DMS114 treated with DMSO at 0.1 percent for 48 hours (cell line): Measurements from ENCODE around the gene CRADD.
"Not testable (repeated sequence)": the region's sequence is repeated elsewhere in the genome, so short reads cannot be mapped to it uniquely, and the experiment has no call there.

Experiments
- DNase-seq: peaks from one replicate; lab custom pipeline; 2025; ENCODE audit not compliant: unreplicated experiment; lab: John Stamatoyannopoulos, UW

CRADD gene

DNA sequence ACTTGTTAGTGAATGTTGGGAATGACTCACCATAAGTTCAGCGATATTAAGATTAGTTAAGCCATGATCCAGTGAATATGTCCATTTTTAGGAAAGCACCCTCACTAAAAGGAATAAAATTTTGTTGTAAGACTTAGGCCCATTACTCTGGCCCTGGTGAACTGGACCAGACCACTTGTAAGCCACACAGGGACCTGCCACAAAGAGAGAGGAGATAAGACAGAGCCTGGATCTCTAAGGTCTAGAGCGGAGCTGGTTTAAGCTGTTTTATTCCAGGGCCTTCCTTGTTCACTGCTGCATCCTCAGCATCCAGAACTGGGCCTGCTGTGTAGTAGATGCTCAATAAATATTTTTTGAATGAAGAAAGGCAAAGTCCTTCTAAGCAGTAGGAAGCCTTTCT is 79.1 kb downstream of the CRADD start:
- DNase-seq: no peak

DNA sequence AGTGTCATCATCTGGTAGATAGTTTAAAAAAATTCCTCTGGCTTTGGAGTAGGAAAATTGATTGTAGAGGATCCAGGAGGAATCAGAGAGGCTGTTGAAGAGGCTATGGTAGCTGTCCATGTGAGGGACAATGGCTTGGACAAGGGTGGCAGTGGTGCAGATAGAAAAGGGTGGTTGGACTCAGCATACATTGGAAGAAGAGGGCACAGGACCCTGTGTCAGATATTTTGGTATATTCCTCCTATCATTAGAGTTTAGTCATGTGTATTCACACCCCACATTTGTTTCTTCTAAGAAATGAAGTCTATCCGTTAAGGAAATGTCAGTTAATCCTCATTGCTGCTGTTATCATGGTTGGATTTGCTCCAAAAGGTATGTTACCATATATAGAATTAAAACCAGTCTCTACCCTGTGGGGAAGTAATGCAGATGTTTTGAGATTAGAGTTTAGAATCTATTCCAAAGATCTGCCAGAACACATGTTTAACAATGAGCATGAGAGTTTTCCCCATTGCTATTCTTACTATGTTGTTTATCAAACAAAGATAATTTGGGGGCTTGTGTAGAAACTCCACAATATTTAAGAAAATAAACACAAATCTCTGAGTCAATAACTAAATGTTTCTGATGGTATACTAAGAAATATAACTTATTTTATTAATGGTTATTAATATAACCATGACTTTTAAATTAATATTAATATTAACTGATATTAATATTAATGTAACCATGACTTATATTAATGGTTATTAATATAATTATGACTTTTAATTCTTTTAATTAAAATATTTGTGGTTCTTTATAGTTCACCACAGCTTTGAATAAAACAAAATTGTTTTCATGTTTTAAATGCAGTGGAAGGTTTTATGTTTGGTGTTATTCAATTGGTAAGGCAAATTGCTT is 80.9 kb downstream of the CRADD start:
- no peak for DNase-seq

DNA sequence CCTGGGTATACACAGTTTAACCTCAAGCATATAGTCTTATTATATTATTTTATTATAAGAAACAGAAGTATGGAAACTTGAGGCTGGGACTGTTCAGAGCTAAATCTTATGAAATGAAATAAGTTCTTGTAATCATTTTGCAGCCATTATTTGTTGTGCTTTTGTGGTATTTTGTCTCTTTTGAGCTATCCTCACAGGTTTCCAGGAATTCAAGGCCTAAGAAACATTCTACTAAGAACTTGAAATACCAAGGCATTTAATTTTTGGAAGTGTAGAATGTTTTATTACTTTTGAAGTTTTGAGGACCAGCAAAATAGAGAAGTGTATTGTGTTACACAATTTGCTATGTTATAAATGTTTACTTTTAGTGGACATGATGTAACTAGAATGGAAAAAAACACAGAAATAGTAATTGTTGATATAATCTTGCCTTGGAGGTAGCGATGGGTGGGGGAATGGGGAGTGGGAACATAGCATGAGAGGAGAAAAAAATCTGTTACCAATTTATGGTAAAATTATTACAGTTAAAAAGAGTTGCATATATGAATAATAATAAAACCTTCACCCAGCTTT is 81.7 kb downstream of the CRADD start:
- no peak for DNase-seq

DNA sequence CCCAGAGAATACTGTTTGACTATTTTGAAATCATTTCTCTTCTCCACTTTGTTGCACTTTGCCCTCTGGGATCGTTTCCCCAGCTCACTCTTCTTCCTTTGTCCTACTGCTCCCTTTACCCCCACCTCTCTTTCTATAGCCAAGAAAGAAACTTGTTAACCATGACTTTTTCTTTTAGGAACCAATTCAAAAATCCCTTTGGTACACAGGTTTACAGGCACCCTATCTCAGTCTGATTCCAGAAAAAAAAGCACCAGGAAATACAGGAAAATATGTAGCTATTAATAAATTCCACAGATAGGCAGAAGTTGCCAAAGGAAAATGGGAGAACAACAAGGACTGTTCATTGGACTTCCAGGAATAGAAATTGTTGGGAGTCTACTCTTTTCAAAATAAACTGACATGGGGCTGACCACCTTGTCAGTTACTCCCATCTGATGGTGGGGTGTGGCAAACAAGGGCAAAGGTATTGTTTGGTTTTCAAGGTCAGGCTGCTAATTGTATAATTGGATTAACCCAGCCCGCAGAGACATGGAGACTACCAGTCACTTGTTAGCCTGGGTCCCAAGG is 82.4 kb downstream of the CRADD start:
- no peak for DNase-seq

DNA sequence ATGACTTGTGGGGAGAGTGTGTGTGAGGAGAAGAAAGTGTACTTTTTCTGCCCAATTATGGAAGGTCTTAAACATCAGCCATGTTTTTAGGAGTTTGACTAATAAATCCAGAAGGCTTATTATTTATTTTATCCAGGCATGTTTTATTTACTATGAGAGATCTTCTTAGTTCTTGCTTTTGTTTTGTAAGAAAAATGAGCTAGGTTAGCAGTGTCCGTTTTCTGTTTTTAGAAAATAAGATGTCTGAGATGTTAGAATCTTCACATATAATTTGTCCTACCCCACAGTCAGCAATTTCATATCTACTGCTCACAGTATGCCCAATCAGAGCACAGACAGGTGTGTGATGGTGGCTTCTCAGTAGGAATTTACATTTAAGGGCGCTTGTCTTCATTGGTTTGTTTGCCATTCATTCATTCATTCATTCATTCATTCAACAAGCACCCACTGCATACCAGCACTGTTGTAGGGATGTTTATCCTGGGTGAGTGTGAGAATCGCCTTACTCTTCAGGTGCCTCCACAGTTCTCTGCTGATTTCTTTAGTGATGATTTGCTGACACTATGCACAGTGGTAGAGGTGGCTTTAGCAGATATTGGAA is 83.2 kb downstream of the CRADD start:
- no peak for DNase-seq

DNA sequence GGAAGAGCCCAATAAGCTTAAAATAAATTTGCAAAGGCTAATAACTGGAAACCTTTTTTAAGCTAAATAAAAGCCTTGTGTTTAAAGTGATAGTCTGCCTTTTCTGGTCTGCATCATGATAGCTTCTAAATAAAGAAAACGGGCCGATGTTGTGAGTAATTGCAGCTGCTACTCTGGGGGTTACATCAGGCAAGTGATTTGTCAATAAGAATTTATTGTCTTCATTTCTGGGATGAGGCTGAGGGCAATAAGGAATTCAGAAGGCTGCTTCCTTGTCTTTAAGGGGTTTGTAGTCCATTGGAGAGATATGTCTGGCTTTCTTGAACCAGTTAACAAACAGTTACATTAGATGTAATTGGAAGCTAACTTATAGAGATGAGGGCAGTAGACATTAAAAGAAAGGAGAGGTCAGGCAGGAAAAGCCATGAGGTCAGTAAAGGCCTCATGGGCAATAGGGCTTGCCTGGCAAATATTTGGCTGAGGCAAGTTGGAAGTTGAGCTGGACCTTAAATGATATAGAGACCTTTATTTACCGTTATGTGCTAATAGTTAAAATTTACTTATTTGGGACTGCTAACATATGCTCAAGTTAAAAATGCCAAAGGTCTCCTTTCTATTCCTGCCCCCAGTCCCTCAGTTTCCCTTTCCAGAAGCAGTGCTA is 85.0 kb downstream of the CRADD start:
- no peak for DNase-seq

DNA sequence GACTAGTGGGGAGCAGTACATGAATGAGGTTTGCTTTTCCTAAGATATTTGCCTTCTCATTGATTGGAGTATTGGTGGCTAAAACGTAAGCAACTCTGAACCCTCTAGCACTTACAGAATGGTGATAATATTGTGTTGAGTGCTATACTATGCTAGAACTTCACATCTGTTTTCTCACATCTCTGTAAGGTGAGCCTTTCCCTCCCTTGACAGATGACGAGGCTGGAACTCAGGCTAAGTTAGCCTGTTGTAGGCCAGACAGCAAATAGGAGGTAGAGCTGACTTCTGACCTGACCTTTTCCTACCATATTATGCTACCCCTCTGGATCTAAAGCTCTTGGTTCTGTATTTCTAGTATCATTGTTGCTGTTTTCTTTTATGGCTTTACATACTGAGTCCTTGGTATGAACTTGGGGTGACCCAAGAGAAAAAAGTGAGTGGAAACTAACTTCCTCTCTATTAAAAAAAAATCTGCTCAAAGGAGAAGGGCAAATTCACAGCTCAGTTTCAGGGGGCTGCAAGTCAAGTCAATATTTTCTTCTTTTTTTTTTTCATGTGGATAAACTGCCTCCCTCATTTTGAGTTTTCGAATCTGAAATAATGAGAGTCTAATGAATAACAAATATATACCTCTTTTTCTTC is 85.9 kb downstream of the CRADD start:
- DNase-seq: no peak

DNA sequence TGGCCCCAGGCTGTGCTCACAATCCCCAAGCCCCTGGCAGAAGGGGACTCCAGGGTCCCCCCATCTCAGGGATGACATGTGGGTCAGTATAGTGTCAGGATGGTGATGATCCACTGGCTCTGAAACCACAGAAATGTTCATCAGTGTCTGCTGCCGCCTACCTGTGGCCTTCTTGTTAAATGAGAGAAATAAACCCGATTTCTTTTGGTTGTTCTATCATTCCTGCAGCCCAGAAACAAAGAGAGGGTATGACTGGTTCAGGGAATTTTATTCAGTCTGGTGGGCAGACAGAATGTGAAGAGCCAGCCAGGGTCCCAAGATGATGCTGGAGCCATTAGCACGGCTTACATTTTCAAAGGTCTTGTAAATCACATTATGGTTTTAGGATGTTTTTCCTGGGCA is 86.6 kb downstream of the CRADD start:
- DNase-seq: no peak

DNA sequence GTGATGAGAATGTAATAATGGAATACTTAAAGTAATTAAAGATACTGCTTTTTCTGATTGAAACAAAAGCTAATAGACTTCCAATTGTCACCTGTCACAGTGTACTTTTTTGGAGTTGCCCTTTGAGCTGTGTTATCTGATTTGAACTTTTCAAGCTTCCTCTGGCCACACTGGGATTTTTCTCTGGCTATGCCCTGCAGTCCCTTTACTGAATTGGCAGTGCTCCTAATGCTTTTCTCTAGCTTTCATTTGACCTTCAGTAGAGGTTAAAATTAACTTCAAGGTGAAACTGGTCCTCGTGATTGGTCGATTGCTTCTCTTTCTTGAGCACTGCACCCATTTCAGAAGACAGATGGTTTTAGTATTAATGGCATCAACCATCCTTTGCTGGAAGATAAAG is 89.2 kb downstream of the CRADD start:
- DNase-seq: no peak

DNA sequence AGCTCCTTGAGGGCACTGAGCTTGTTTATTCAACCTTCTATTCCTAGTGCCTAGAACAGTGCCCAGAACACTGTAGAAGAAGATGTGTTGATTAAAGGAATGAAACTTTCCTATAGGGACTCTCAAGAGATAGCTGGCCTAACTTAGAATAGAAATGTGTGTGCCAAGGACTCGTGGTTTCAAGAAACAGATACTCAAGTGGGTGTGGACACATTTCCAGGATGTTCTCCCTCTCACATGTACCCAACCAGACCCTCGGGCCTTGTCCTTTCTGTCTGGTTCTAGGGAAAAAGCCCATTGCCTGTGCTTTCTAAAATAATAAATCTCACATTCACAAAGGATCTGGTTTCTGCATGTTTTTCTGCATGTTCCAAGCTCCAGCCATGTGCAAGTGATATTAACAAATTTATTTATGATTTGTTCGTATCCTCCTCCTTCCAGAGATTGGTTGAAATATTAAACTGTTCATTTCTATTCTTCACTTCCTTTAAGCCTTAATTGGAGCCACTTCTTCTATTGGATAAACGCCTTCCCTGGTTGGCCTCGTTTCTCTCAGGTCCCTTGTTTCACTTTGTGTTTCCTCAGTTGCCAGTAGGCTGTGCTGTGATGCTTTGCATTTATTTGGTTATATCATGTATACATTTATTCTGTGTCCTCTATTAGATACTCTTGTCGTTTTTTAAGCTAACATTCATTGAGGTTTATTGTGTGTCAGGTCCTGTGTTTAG is 89.8 kb downstream of the CRADD start:
- DNase-seq: peak; percentile 51

DNA sequence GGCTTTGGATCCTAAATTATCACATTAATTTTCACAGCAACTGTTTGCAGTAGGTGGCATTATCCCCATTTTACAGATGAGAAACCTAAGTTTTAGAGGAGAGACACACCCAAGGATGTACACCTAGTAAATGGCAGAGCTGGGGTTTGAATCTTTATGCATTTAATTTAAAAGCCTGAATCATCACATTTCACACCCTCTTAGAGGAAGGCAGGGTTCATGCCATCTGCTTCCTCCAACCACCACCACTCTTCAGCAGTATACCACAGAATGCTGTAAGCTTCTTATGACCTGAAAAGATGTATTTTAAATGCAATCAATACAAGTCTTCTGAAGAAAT is 90.3 kb downstream of the CRADD start:
- no peak for DNase-seq

DNA sequence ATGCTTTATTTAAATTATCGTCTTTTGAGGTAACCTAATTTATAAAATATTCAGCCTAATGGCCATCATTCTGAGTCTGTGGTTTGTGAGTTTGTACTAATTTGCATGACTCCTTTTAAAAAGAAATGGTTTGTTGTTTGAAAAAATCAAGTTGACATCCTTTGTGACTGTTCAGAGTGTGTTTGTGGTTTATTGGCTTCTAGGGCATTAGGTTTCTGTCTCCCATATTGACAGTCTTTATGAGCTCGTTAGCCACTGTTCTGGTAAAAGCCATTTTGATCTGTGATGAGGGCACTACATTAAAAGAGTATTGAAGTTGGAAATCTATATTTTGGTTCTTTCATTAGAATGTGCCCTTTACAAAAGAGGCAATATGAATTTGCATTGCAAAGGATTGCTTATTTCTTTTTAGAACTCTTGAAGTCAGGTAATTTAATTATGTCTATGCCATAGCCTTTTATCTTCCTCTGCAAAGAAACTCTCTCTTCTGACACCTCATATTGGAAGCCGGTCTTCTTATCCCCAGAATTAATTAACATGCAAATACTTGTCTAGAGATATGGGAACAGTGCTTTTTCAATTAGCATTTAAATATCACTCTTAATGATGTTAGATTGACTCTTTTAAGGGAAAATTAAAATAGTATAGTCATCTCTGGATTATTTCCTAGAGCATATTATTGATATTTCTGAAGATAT is 95.0 kb downstream of the CRADD start:
- no peak for DNase-seq

DNA sequence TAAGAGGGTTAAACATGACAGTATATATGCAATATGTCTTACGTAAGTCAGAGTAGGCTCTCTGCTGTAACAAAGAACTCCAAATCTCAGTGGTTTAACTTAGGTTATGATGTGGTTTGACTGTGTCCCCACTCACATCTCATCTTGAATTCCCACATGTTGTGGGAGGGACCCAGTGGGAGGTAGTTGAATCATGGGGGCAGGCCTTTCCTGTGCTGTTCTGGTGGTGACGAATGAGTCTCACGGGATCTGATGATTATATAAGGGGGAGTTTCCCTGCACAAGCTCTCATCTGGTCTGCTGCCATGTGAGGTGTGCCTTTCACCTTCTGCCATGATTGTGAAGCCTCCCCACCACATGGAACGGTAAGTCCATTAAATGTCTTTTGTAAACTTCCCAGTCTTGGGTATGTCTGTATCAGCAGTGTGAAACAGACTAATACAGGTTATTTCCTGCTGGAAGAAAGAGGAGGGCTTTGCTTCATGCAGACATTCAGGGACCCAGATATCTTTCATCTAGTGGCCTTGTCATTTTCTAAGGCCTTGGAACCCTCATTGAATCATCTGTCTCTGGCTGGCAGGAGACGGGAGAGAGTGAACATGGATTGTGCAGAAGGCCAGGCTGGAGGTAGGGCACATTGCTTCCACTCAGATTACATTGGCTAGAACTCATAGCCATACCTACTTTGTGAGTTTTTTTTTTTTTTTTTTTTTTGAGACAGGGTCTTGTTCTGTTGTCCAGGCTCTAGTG is 96.1 kb downstream of the CRADD start:
- DNase-seq: no peak

DNA sequence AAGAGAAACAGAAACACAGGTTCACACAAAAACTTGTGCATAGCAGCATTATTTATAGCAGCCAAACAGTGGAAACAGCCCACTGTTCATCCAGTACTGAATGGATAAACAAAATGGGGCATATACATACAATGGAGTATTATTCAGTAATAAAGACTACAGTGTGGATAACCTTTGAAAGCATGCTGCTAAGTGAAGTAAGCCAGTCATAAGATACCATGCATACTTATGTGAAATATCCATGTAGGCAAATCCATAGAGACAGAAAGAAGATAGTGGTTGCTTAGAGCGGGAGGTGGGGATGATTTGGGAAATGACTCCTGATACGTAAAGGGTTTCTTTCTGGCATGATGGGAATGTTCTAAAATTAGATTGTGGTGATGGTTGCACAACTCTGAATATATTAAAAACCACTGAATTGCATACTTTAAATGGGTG is 99.4 kb downstream of the CRADD start:
- DNase-seq: no peak

DNA sequence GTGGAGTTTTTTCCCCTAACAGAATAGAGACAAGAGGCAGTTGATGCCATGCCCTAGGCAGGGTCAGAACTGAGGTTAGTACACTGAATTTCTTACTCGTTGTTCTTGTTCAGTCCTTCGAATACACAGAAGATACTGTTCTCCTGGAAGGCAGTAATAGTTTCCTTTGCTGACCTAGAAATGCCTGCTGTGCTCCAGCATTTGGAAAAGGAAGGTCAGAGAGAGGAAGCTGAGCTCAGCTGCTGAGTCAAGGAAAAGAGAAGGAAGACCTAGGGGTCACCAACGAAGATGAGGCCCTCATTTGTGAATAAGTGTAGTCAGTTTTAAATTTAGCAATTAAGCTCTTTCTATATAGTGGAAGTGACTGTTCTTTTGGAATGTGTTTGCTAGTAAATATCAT is 100.1 kb downstream of the CRADD start:
- DNase-seq: no peak

DNA sequence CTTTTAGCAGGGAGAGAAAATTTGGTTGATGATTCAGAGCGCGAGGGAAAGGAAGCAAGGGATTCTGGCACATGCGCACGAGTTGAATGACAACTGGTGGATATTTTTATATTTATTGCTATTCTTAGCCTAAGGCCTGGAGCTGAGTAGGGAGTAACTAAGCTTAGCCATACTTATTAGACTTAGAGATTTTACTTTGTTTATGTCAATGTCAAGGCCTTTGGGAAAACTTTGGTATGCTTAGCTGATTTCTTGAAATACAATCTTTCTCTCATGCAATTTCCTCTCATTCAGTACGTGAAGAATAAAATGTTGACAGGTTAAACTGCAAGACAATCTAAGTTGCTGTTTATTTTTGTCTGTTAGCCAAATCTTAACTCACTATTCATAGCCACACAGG is 101.1 kb downstream of the CRADD start:
- DNase-seq: no peak

DNA sequence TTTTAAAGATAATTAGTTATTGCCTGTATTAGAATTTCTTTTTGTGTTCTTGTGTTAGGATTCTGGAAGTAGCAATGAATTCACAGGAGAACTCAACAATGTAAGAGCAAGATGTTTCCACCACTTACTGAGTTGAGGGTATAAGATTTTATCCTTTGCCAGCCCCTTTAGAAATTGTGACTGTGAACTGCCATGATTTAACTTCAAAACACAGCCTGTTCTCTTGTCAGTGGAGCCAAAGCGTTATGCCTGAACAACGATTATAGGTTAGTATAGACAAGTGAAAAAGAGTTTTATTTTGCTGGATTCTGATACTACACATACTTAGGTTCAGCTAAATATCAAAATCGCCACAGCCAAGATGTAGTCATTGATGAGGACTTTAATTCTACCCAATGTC is 101.6 kb downstream of the CRADD start:
- no peak for DNase-seq

DNA sequence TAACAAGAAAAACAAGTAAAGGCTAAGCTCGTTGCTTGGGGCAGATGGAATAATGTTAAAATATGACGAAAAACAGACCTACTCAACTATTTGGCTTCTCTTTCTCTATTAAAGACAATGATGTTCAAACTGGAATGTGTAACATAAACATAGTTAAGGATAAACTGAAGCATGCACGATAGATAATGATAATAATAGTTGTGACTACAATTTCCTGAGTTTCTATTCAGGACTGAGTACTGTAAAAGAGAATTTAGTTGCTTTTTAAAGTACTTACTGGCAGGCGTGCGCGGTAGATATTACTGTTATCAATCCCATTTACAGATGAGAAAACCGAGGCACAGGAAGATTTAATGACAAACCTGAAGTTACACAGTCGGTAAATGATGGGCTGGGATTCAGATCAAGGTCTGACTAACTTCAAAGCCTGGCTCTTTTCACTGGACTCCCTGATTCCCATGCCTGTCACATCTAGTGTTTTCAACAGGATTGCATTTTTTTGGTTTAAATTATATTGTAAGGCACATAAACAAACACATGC is 103.0 kb downstream of the CRADD start:
- DNase-seq: no peak

DNA sequence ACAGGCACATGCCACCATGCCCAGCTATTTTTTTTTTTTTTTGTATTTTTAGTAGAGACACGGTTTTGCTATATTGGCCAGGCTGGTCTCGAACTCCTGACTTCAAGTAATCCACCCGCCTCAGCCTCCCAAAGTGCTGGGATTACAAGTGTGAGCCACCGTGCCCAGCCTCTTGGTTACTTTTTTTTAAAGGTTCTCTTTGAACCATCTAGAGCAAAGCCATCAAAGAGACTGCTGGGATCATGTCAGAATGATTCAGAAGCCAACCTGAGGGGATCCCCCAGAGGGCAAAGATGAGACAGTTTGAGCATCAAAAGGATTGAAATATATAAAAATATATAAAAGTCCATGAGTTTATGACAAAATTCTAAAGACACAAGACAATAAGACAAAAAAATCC is 103.7 kb downstream of the CRADD start:
- not testable (repeated sequence) for DNase-seq
